Measurements from ENCODE around the gene YWHAE. TPM values are rescaled to one million over a fixed set of nuclear protein-coding genes. Genes with fewer than 3 reads are reported as not detected.
A peak's percentile ranks its signal among the peaks of the same experiment; 100 is the strongest.

Gene YWHAE
- total and polyA plus RNA-seq, 10 of the 15 experiments (the other 5 are each of a cell fraction or from before 2014, with no cell fraction given), result 189 to 651 (median 469) TPM

DNA sequence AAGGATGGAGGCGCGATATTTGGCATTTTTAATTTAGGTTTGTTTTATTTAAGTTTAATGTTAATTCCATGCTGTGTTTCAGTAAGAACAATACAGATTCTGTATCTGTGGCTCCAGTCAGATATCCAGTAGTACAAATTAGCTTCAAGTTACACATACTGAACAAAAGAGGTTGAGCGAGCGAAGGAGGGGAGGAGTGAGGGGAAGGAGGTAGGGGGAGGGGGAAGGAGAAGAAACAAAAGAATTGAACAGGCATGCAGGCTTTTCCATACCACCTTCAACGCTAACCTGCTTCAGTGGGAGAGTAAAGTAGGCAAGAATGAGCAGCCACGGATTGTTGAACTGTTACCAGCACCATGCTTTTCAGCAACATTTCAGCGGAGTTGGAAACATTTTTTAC is 55.5 kb downstream of the YWHAE start:
- in situ Hi-C loops (cut with MboI) (no loop called here), intact Hi-C loops (cut with micrococcal nuclease; ENCODE audit: unreplicated experiment) (no loop called here)
- Histone ChIP-seq H3K9me3 (replicated peaks; ENCODE audit: control insufficient read depth, insufficient read depth, low read length) (no peaks in the 10 kb centered on the region), H3K27ac (ENCODE audit: control insufficient read depth, insufficient read depth) (no peak overlapping the region), H3K27me3 (replicated peaks in 1 of 2; ENCODE audit: control insufficient read depth in 2 of 2, insufficient read depth in 2 of 2, low read length in 1 of 2) (no peaks in the 10 kb centered on the region), H2AFZ (ENCODE audit: control insufficient read depth, low read depth, low read length) (no peak overlapping the region), H3K36me3 (ENCODE audit: control insufficient read depth in 2 of 2, insufficient read depth in 2 of 2, low read length in 1 of 2) (peaks cover 6 to 30% of the 10 kb centered on the region in 2 experiments), H3K4me2 (ENCODE audit: control insufficient read depth, insufficient read depth) (no peak overlapping the region), H3K4me3 (no peak overlapping the region), H3K9ac (ENCODE audit: control insufficient read depth, insufficient read depth, low read length) (no peak overlapping the region), H3K79me2 (ENCODE audit: control insufficient read depth, insufficient read depth, low read length) (peaks cover 23% of the 10 kb centered on the region), H3K4me1 (ENCODE audit: control insufficient read depth, insufficient read depth, low read length) (peaks cover 9% of the 10 kb centered on the region), H4K20me1 (ENCODE audit: control insufficient read depth, insufficient read depth) (peaks cover 6% of the 10 kb centered on the region; the same call in 1 of the 2 replicates)
- no peak for DNase-seq (ENCODE audit: low read depth, low spot score)
- no peak for ATAC-seq
- WGBS (ENCODE audit: insufficient coverage, insufficient replicate concordance, low lambda C conversion rate, missing lambda C conversion rate), result 96% methylated on average over 7 of the region's 7 CpGs
- ChIA-PET CTCF (interaction anchor here (3.3 kb wide), 1 partner anchor 21 kb away, joined by 10 read pairs; no protein-coding TSS in a partner anchor), POLR2A (interaction anchor here (0.7 kb wide), 1 partner anchor 18 kb away, joined by 3 read pairs; no protein-coding TSS in a partner anchor), SMC1A (ENCODE audit: uncharacterized antibody, unreplicated experiment) (interaction anchor here (0.7 kb wide), 1 partner anchor 110 kb away, joined by 4 read pairs; no protein-coding TSS in a partner anchor), RAD21 (ENCODE audit: unreplicated experiment) (interaction anchor here (4.6 kb wide), 1 partner anchor 171 kb away, joined by 19 read pairs; the partner anchor contains the start of gene INPP5K)
- FAIRE-seq, result no peak
- BruUV-seq (replicated peaks), result TSS peak; percentile 95
- TF ChIP-seq, protein P1, sequence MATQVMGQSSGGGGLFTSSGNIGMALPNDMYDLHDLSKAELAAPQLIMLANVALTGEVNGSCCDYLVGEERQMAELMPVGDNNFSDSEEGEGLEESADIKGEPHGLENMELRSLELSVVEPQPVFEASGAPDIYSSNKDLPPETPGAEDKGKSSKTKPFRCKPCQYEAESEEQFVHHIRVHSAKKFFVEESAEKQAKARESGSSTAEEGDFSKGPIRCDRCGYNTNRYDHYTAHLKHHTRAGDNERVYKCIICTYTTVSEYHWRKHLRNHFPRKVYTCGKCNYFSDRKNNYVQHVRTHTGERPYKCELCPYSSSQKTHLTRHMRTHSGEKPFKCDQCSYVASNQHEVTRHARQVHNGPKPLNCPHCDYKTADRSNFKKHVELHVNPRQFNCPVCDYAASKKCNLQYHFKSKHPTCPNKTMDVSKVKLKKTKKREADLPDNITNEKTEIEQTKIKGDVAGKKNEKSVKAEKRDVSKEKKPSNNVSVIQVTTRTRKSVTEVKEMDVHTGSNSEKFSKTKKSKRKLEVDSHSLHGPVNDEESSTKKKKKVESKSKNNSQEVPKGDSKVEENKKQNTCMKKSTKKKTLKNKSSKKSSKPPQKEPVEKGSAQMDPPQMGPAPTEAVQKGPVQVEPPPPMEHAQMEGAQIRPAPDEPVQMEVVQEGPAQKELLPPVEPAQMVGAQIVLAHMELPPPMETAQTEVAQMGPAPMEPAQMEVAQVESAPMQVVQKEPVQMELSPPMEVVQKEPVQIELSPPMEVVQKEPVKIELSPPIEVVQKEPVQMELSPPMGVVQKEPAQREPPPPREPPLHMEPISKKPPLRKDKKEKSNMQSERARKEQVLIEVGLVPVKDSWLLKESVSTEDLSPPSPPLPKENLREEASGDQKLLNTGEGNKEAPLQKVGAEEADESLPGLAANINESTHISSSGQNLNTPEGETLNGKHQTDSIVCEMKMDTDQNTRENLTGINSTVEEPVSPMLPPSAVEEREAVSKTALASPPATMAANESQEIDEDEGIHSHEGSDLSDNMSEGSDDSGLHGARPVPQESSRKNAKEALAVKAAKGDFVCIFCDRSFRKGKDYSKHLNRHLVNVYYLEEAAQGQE (IDR thresholded peaks at IDR 0.05; ENCODE audit: low read depth, low read length), result no peak
- TF ChIP-seq SRF (IDR thresholded peaks at IDR 0.05; ENCODE audit: low read depth in 2 of 2, low read length in 2 of 2) (no peak), SREBF2 (IDR thresholded peaks at IDR 0.05; ENCODE audit: low read length) (no peak)
- TF ChIP-seq, protein P2, sequence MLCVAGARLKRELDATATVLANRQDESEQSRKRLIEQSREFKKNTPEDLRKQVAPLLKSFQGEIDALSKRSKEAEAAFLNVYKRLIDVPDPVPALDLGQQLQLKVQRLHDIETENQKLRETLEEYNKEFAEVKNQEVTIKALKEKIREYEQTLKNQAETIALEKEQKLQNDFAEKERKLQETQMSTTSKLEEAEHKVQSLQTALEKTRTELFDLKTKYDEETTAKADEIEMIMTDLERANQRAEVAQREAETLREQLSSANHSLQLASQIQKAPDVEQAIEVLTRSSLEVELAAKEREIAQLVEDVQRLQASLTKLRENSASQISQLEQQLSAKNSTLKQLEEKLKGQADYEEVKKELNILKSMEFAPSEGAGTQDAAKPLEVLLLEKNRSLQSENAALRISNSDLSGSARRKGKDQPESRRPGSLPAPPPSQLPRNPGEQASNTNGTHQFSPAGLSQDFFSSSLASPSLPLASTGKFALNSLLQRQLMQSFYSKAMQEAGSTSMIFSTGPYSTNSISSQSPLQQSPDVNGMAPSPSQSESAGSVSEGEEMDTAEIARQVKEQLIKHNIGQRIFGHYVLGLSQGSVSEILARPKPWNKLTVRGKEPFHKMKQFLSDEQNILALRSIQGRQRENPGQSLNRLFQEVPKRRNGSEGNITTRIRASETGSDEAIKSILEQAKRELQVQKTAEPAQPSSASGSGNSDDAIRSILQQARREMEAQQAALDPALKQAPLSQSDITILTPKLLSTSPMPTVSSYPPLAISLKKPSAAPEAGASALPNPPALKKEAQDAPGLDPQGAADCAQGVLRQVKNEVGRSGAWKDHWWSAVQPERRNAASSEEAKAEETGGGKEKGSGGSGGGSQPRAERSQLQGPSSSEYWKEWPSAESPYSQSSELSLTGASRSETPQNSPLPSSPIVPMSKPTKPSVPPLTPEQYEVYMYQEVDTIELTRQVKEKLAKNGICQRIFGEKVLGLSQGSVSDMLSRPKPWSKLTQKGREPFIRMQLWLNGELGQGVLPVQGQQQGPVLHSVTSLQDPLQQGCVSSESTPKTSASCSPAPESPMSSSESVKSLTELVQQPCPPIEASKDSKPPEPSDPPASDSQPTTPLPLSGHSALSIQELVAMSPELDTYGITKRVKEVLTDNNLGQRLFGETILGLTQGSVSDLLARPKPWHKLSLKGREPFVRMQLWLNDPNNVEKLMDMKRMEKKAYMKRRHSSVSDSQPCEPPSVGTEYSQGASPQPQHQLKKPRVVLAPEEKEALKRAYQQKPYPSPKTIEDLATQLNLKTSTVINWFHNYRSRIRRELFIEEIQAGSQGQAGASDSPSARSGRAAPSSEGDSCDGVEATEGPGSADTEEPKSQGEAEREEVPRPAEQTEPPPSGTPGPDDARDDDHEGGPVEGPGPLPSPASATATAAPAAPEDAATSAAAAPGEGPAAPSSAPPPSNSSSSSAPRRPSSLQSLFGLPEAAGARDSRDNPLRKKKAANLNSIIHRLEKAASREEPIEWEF (IDR thresholded peaks at IDR 0.05; ENCODE audit: insufficient replicate concordance, low read depth, low read length), result no peak
- TF ChIP-seq, protein P3, sequence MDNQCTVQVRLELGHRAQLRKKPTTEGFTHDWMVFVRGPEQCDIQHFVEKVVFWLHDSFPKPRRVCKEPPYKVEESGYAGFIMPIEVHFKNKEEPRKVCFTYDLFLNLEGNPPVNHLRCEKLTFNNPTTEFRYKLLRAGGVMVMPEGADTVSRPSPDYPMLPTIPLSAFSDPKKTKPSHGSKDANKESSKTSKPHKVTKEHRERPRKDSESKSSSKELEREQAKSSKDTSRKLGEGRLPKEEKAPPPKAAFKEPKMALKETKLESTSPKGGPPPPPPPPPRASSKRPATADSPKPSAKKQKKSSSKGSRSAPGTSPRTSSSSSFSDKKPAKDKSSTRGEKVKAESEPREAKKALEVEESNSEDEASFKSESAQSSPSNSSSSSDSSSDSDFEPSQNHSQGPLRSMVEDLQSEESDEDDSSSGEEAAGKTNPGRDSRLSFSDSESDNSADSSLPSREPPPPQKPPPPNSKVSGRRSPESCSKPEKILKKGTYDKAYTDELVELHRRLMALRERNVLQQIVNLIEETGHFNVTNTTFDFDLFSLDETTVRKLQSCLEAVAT (IDR thresholded peaks at IDR 0.05), result no peak
- TF ChIP-seq, protein P4, sequence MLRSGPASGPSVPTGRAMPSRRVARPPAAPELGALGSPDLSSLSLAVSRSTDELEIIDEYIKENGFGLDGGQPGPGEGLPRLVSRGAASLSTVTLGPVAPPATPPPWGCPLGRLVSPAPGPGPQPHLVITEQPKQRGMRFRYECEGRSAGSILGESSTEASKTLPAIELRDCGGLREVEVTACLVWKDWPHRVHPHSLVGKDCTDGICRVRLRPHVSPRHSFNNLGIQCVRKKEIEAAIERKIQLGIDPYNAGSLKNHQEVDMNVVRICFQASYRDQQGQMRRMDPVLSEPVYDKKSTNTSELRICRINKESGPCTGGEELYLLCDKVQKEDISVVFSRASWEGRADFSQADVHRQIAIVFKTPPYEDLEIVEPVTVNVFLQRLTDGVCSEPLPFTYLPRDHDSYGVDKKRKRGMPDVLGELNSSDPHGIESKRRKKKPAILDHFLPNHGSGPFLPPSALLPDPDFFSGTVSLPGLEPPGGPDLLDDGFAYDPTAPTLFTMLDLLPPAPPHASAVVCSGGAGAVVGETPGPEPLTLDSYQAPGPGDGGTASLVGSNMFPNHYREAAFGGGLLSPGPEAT (IDR thresholded peaks at IDR 0.05; ENCODE audit: low read depth), result no peak

Data from GM12878 (cell line).